Gastrocnemius medialis (tissue), 4 donors: ENCODE measurements around the gene SHC4. TPM values are rescaled to one million over a fixed set of nuclear protein-coding genes. Genes with fewer than 3 reads are reported as not detected.

Source experiments
- ATAC-seq, 2 donors: fragments of 150-250 bp; one replicate each; pipeline ENCODE4 v1.9.1; 2016
- DNase-seq, 2 donors: peaks; one replicate each; pipeline ENCODE4 v3.0.0-alpha.2; 2019
- H3K27ac ChIP-seq, 4 donors: fragments of 200-600 bp; sonication (generic); 1 replicate in 1 of 4; 2 replicates in 3 of 4; pipeline ENCODE4 v1.5.1; 2016 to 2018; ENCODE audit warnings: mild to moderate bottlenecking in 2 of 4, moderate library complexity in 1 of 4
- H3K27me3 ChIP-seq, 3 donors: fragments of 200-600 bp; sonication (generic) in 2 of 3; 1 replicate in 1 of 3; 2 replicates in 2 of 3; pipeline versions ENCODE4 v1.5.1 to v1.6.0; 2016 to 2019; ENCODE audit warnings: mild to moderate bottlenecking in 1 of 3, moderate library complexity in 1 of 3
- H3K36me3 ChIP-seq, 2 donors: fragments of 200-600 bp; sonication (generic) in 1 of 2; one replicate each; pipeline ENCODE4 v1.5.1; 2017 to 2018
- H3K4me1 ChIP-seq, 2 donors: fragments of 200-600 bp; sonication (generic) in 1 of 2; one replicate each; pipeline ENCODE4 v1.5.1; 2016 to 2017; ENCODE audit warnings: mild to moderate bottlenecking in 2 of 2
- H3K4me3 ChIP-seq, 4 donors: fragments of 200-600 bp; sonication (generic) in 3 of 4; 1 replicate in 1 of 4; 2 replicates in 3 of 4; pipeline ENCODE4 v1.5.1; 2016 to 2019; ENCODE audit warnings: mild to moderate bottlenecking in 2 of 4
- H3K9me3 ChIP-seq, 3 donors: fragments of 200-600 bp; sonication (generic) in 2 of 3; 1 replicate in 1 of 3; 2 replicates in 2 of 3; pipeline ENCODE4 v1.5.1; 2016 to 2019
- POLR2A ChIP-seq, 2 donors: fragments of 450-650 bp; IDR thresholded peaks; one replicate each; pipeline ENCODE4 v1.6.1; 2017; ENCODE audit warnings: antibody characterized with exemption in 2 of 2, mild to moderate bottlenecking in 2 of 2, moderate library complexity in 2 of 2
- in situ Hi-C, 4 donors: fragments of 200-750 bp; cut with MboI; loops; one replicate each; pipeline versions ENCODE4 v1.15.0 to v1.8.0; 2017; ENCODE audit warnings: low sequenced_read_pairs in 4 of 4
- intact Hi-C: fragments of 100-400 bp; cut with DNase I; formaldehyde crosslinking; loops from one replicate; pipeline ENCODE4 v1.15.1; 2023; ENCODE audit warnings: low total_unique reads
- total RNA-seq, 4 donors: library from RNA; depleted of rRNA; stranded (reverse); fragments of >200 nt; gene quantifications; one replicate each; pipeline versions ENCODE4 v1.1.0 to v1.2.3, GENCODE V29; 2016
- TF ChIP-seq, protein P1 (sequence below), 5 experiments: fragments of 450-650 bp in 3 of 5; fragments of 200-600 bp in 2 of 5; sonication (generic) in 2 of 5; IDR thresholded peaks in 4 of 5; conservative IDR thresholded peaks in 1 of 5; 1 replicate in 4 of 5; 2 replicates in 1 of 5; pipeline ENCODE4 v1.5.1; 2016 to 2019; ENCODE audit warnings: antibody characterized with exemption in 5 of 5, mild to moderate bottlenecking in 3 of 5, moderate library complexity in 3 of 5

The SHC4 gene
- total RNA-seq, 4 donors from 2014 or later, result 0.29 to 0.39 TPM; not detected in 2

GRCh38 chr15:48955967-48956366, 7.8 kb downstream of the SHC4 start:
- H3K9me3 ChIP-seq, result no peaks in the 10 kb centered on the region
- H3K27ac ChIP-seq, result no peak overlapping the region
- H3K4me1 ChIP-seq, result no peaks in the 10 kb centered on the region
- no peak for TF ChIP-seq POLR2A (IDR thresholded peaks at IDR 0.05)
- TF ChIP-seq, protein P1, sequence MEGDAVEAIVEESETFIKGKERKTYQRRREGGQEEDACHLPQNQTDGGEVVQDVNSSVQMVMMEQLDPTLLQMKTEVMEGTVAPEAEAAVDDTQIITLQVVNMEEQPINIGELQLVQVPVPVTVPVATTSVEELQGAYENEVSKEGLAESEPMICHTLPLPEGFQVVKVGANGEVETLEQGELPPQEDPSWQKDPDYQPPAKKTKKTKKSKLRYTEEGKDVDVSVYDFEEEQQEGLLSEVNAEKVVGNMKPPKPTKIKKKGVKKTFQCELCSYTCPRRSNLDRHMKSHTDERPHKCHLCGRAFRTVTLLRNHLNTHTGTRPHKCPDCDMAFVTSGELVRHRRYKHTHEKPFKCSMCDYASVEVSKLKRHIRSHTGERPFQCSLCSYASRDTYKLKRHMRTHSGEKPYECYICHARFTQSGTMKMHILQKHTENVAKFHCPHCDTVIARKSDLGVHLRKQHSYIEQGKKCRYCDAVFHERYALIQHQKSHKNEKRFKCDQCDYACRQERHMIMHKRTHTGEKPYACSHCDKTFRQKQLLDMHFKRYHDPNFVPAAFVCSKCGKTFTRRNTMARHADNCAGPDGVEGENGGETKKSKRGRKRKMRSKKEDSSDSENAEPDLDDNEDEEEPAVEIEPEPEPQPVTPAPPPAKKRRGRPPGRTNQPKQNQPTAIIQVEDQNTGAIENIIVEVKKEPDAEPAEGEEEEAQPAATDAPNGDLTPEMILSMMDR (IDR thresholded peaks at IDR 0.05 in 4 of 5, conservative IDR thresholded peaks at IDR 0.05 in 1 of 5), result no peak
- no peak for DNase-seq
- in situ Hi-C loops, result no loop called here
- no peaks in the 10 kb centered on the region for H3K36me3 ChIP-seq
- H3K4me3 ChIP-seq, result no peak overlapping the region
- no peak for ATAC-seq
- no peaks in the 10 kb centered on the region for H3K27me3 ChIP-seq
- intact Hi-C loops, result no loop called here

DNA sequence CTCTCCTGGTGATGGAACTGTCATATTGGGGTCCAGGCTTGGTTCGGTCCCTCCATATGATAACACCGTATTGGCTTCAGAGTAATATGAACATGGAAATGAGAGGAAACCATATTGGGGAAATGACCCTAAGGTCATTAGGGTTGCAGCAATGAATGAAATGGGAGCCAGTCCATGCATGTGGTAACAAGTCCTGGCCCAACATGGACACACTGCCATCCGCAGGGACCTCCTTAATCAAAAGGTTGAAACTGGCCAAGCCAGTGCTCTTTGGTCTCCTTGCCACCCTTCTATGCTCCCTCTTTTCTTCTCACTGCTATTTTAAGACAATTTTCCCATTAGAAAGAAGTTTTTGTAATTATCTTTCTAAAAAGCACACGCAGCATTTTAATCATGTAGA, 8.3 kb downstream of the SHC4 start:
- TF ChIP-seq, protein P1 (IDR thresholded peaks at IDR 0.05 in 4 of 5, conservative IDR thresholded peaks at IDR 0.05 in 1 of 5), result no peak
- no peak for TF ChIP-seq POLR2A (IDR thresholded peaks at IDR 0.05)
- intact Hi-C loops, result no loop called here
- no peak for DNase-seq
- no peaks in the 10 kb centered on the region for H3K4me1 ChIP-seq
- in situ Hi-C loops, result no loop called here
- ATAC-seq, result no peak
- H3K9me3 ChIP-seq, result no peaks in the 10 kb centered on the region
- no peaks in the 10 kb centered on the region for H3K36me3 ChIP-seq
- no peak overlapping the region for H3K27ac ChIP-seq
- H3K27me3 ChIP-seq, result no peaks in the 10 kb centered on the region
- no peak overlapping the region for H3K4me3 ChIP-seq

DNA sequence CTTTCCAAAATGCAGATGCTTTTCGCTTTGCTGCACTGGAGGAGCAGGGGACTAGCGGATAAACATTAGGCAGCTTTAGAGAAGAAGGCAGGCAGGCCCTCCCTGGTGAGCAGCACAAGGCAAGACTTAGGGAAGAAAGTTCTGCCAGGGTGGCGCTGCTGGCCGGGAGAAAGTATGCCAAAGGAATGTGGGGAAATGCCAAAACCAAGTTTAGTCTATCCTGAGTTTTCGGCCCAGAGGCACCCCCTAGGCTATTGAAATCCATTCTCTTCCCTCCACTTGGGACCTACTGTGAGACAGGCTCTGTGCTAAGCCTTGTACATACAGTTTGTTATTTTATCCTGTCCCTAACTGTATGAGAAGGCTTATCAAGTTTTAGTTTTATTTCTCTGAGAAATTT, 9.2 kb downstream of the SHC4 start:
- ATAC-seq (no peak), DNase-seq (no peak)
- in situ Hi-C loops (no loop called here), intact Hi-C loops (no loop called here)
- Histone ChIP-seq H3K4me3 (no peak overlapping the region), H3K4me1 (no peaks in the 10 kb centered on the region), H3K27ac (no peak overlapping the region), H3K36me3 (no peaks in the 10 kb centered on the region), H3K9me3 (no peaks in the 10 kb centered on the region), H3K27me3 (no peaks in the 10 kb centered on the region)
- no peak for TF ChIP-seq POLR2A (IDR thresholded peaks at IDR 0.05)
- TF ChIP-seq, protein P1 (IDR thresholded peaks at IDR 0.05 in 4 of 5, conservative IDR thresholded peaks at IDR 0.05 in 1 of 5), result no peak

DNA sequence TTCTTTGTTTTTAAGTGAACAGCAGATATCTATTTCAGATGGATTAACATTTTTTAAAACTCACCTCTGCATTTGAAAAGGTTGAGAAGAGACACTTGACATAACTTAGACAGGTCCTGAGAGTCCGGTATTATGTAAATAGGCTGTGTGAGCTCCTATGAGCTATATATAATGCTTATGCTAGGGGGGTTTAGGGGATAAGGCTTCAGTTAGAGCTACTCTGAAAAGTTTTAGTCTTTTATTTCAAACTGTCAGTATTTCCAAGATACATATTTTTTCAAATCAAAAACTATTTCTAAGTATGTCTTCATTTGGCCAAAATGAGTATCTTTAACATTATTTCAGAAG, 16.9 kb downstream of the SHC4 start:
- Histone ChIP-seq H3K4me3 (no peak overlapping the region), H3K27ac (no peak overlapping the region), H3K9me3 (no peaks in the 10 kb centered on the region), H3K27me3 (no peaks in the 10 kb centered on the region), H3K36me3 (no peaks in the 10 kb centered on the region), H3K4me1 (no peaks in the 10 kb centered on the region)
- DNase-seq (no peak), ATAC-seq (no peak)
- TF ChIP-seq POLR2A (IDR thresholded peaks at IDR 0.05), result no peak
- TF ChIP-seq, protein P1 (IDR thresholded peaks at IDR 0.05 in 4 of 5, conservative IDR thresholded peaks at IDR 0.05 in 1 of 5), result no peak
- intact Hi-C loops, result no loop called here
- in situ Hi-C loops, result no loop called here

DNA sequence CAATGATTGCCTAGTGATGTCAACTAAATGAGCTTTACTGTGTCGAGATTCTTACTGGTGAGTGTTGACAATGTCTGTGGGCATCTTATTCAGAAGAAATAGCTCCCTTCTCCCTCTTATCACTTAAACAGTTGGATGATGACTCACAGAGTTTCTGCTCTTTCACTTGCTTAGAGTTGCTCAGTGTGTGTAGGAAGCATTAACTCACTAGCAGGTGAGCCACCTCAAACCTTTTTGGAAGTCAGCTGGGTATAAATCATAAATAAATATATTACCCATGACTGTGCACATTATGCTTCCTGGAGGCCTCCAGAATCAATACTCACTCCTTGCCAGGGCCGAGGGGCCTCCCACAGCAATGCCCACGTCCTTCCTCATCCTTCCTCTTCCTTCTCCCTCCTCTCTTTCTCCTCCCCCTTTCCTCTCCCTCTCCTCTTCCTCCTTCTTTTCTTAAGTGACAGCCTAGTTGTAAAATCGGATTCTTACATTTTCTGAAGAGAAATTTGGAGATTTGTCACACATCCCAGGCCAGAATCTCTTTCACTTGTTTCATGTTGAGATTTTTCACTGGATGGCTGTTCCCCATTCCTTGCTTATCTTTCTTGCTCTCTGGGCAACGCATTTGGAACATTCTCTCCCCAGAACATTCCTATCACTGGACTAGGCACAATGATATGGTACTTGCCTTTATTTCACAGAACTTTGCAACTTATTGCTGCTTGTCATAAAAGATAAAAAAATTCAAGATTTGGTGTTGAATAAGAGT, 17.5 kb downstream of the SHC4 start:
- DNase-seq (no peak), ATAC-seq (no peak)
- H3K27ac ChIP-seq, result no peak overlapping the region
- no peaks in the 10 kb centered on the region for H3K36me3 ChIP-seq
- H3K4me1 ChIP-seq, result no peaks in the 10 kb centered on the region
- intact Hi-C loops (no loop called here), in situ Hi-C loops (no loop called here)
- H3K4me3 ChIP-seq, result no peak overlapping the region
- TF ChIP-seq POLR2A (IDR thresholded peaks at IDR 0.05), result no peak
- TF ChIP-seq, protein P1 (IDR thresholded peaks at IDR 0.05 in 4 of 5, conservative IDR thresholded peaks at IDR 0.05 in 1 of 5), result no peak
- no peaks in the 10 kb centered on the region for H3K27me3 ChIP-seq
- H3K9me3 ChIP-seq, result no peaks in the 10 kb centered on the region
